GM19238 (cell line): Measurements from ENCODE around the gene PRKCI.
"Not testable (repeated sequence)": the region's sequence is repeated elsewhere in the genome, so short reads cannot be mapped to it uniquely, and the experiment has no call there.

ENCODE experiments used
- DNase-seq: peaks from one replicate; pipeline ENCODE4 v3.0.0; 2011; ENCODE audit warnings: low spot score; ENCODE audit not compliant: insufficient read length

Gene PRKCI

GRCh38 chr3:170338690-170339340 lies 116.6 kb downstream of the PRKCI start:
- no peak for DNase-seq

- DNase-seq: not testable (repeated sequence)
Measured at GRCh38 chr3:170342273-170342672, 120.0 kb downstream of the PRKCI start.

GRCh38 chr3:170343859-170344258 lies 121.6 kb downstream of the PRKCI start:
- not testable (repeated sequence) for DNase-seq

GRCh38 chr3:170344971-170345370 lies 122.7 kb downstream of the PRKCI start:
- no peak for DNase-seq

DNA sequence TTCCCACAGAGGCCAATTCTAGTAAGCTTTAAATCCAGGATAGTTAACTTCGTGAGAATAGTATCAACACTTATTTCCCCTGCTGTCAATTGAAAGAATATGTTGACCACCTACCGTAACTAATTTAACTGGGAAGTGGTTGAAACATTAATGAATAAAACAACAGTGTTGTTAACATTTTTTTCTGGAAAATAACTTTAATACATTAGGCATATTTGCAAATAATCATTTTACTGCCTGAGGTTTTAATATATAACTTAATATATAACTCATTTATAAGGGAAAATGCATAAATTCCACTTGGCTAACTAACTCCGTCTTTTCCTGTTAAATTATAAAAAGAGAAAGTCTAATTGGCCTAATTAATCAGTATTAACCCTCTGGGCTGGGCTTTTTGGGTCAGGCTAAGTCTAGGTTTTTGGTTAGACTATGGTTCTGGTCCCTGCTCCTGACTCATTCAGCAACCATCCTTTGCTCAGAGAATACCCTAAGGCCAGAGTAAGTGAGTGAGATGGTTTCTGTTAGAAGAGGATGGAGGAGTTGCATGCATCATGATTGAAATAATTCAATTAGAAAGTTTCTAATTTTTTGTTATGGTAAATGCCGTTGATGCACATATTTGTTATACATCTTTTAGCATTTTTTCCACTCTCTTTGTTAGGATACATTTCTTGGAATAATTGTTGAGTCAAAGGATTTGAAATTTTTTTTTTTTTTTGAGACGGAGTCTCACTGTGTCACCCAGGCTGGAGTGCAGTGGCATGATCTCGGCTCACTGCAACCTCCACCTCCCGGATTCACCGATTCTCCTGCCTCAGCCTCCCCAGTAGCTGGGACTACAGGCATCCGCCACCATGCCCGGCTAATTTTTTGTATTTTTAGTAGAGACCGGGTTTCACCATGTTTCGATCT lies 124.5 kb downstream of the PRKCI start:
- no peak for DNase-seq

- DNase-seq: no peak
Measured at GRCh38 chr3:170350515-170351413, 128.5 kb downstream of the PRKCI start.

DNA sequence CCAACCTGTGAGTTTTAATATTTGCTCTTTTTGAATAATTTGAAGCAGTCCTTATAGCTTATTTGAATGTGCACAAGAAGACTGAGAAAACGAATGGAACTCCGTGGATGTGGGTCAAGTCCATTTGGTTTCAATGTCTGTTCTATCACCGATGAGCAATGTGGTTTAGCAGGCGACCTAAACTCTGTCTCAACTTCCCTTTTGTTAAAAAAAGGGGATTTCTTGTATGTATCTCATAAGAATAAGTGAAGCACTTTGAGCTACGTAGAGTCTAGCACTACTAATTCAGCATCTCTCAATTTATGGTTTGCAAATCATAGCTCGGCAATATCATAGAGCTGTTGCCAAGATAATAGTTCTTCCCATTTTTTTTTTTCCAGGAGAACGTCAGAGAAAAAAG lies 130.7 kb downstream of the PRKCI start:
- DNase-seq: no peak

DNA sequence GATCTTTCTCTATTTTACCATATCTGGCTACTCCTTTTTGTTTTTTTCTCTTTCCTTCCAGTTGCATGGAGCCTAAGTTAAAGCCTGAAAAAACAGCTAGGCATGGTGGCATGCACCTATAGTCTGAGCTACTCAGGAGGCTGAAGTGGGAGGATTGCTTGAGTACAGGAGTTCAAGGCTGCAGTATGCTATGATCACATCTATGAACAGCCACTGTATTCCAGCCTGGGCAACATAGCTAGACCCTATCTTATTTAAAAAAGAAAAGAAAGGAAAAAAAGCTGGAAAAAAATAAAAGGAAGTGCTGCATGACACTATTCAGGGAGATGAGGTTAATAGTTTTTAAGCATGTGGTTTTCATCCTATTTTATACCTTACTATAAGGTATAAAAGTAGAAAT lies 131.3 kb downstream of the PRKCI start:
- no peak for DNase-seq

GRCh38 chr3:170354760-170355159 lies 132.5 kb downstream of the PRKCI start:
- no peak for DNase-seq
